Measurements from ENCODE around the gene HMGN1. TPM values are rescaled to one million over a fixed set of nuclear protein-coding genes. Genes with fewer than 3 reads are reported as not detected.
A peak's percentile ranks its signal among the peaks of the same experiment; 100 is the strongest.
"Not testable (repeated sequence)": the region's sequence is repeated elsewhere in the genome, so short reads cannot be mapped to it uniquely, and the experiment has no call there.

The HMGN1 gene
- total RNA-seq (2014; rRNA removed; shearing (Covaris generic)) = 543 and 644 TPM in 2 replicates

- DNase-seq (ENCODE audit: low spot score) = peak; percentile 87
These were observed at the start of gene HMGN1 for GRCh38 chr21:39348355-39349210. TSS of gene HMGN1 (minus strand) at chr21:39349088. CDS start at chr21:39348917, 171 bp downstream.

GRCh38 chr21:39397646-39398385 is 48.9 kb upstream of the HMGN1 start:
- no peak for DNase-seq (ENCODE audit: low spot score)

GRCh38 chr21:39392981-39393380 is 44.1 kb upstream of the HMGN1 start:
- DNase-seq (ENCODE audit: low spot score) = no peak

- no peak for DNase-seq (ENCODE audit: low spot score)
These were observed 41.4 kb upstream of the HMGN1 start for GRCh38 chr21:39390212-39390765.

GRCh38 chr21:39388811-39389155 is 39.9 kb upstream of the HMGN1 start:
- no peak for DNase-seq (ENCODE audit: low spot score)

- DNase-seq (ENCODE audit: low spot score) = peak; percentile 74
These were observed 39.3 kb upstream of the HMGN1 start for GRCh38 chr21:39388038-39388810.

- DNase-seq (ENCODE audit: low spot score) = peak; percentile 84
These were observed 38.7 kb upstream of the HMGN1 start for GRCh38 chr21:39387461-39388037.

- no peak for DNase-seq (ENCODE audit: low spot score)
These were observed 38.0 kb upstream of the HMGN1 start for GRCh38 chr21:39386899-39387298.

GRCh38 chr21:39386194-39386593 is 37.3 kb upstream of the HMGN1 start:
- DNase-seq (ENCODE audit: low spot score) = no peak

GRCh38 chr21:39385299-39386145 is 36.6 kb upstream of the HMGN1 start:
- no peak for DNase-seq (ENCODE audit: low spot score)

- no peak for DNase-seq (ENCODE audit: low spot score)
These were observed 35.9 kb upstream of the HMGN1 start for GRCh38 chr21:39384674-39385298.

- not testable (repeated sequence) for DNase-seq (ENCODE audit: low spot score)
These were observed 33.2 kb upstream of the HMGN1 start for GRCh38 chr21:39382096-39382495.

GRCh38 chr21:39381009-39381408 is 32.1 kb upstream of the HMGN1 start:
- no peak for DNase-seq (ENCODE audit: low spot score)

GRCh38 chr21:39379986-39380891 is 31.4 kb upstream of the HMGN1 start:
- peak; percentile 95 for DNase-seq (ENCODE audit: low spot score)

GRCh38 chr21:39377444-39378050 is 28.7 kb upstream of the HMGN1 start:
- no peak for DNase-seq (ENCODE audit: low spot score)

- DNase-seq (ENCODE audit: low spot score) = no peak
These were observed 26.6 kb upstream of the HMGN1 start for GRCh38 chr21:39375446-39375845.

GRCh38 chr21:39374046-39374445 is 25.2 kb upstream of the HMGN1 start:
- DNase-seq (ENCODE audit: low spot score) = no peak

GRCh38 chr21:39373634-39374033 is 24.7 kb upstream of the HMGN1 start:
- no peak for DNase-seq (ENCODE audit: low spot score)

GRCh38 chr21:39369896-39370288 is 21.0 kb upstream of the HMGN1 start:
- DNase-seq (ENCODE audit: low spot score) = not testable (repeated sequence)
